Measurements from ENCODE around the gene SCIN.

DNA sequence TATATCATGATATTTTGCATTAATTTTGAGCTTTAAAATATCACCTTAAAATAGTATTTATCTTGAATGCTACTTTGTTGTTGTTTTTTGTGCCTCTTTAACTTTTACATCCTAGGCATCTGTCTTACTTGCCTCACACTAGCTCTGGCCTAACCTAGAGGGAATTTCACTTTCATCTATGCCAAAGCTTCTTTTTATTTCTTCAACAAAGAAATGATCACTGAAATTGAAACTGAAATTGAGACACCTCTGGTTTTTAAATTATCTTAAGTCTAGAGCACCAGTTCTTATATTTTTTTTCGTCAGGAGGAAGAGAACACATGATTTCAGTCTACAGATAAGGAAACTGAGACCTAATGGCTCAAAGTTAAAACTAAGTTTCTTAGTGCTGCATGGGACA lies 3.5 kb upstream of the SCIN start:
- TF ChIP-seq, protein P1, sequence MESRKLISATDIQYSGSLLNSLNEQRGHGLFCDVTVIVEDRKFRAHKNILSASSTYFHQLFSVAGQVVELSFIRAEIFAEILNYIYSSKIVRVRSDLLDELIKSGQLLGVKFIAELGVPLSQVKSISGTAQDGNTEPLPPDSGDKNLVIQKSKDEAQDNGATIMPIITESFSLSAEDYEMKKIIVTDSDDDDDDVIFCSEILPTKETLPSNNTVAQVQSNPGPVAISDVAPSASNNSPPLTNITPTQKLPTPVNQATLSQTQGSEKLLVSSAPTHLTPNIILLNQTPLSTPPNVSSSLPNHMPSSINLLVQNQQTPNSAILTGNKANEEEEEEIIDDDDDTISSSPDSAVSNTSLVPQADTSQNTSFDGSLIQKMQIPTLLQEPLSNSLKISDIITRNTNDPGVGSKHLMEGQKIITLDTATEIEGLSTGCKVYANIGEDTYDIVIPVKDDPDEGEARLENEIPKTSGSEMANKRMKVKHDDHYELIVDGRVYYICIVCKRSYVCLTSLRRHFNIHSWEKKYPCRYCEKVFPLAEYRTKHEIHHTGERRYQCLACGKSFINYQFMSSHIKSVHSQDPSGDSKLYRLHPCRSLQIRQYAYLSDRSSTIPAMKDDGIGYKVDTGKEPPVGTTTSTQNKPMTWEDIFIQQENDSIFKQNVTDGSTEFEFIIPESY (IDR thresholded peaks at IDR 0.05; ENCODE audit: borderline replicate concordance, low read depth) = no peak
- TF ChIP-seq, protein P2, sequence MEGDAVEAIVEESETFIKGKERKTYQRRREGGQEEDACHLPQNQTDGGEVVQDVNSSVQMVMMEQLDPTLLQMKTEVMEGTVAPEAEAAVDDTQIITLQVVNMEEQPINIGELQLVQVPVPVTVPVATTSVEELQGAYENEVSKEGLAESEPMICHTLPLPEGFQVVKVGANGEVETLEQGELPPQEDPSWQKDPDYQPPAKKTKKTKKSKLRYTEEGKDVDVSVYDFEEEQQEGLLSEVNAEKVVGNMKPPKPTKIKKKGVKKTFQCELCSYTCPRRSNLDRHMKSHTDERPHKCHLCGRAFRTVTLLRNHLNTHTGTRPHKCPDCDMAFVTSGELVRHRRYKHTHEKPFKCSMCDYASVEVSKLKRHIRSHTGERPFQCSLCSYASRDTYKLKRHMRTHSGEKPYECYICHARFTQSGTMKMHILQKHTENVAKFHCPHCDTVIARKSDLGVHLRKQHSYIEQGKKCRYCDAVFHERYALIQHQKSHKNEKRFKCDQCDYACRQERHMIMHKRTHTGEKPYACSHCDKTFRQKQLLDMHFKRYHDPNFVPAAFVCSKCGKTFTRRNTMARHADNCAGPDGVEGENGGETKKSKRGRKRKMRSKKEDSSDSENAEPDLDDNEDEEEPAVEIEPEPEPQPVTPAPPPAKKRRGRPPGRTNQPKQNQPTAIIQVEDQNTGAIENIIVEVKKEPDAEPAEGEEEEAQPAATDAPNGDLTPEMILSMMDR (IDR thresholded peaks at IDR 0.05) = no peak

All from SK-N-SH (cell line).